NOMO-1 (cell line): Measurements from ENCODE around the gene PRPF4.
A peak's percentile ranks its signal among the peaks of the same experiment; 100 is the strongest.
"Not testable (repeated sequence)": the region's sequence is repeated elsewhere in the genome, so short reads cannot be mapped to it uniquely, and the experiment has no call there.

Experiments
- DNase-seq, 2 experiments: peaks; one replicate each; lab custom pipeline; 2025; ENCODE audit not compliant: unreplicated experiment in 2 of 2; lab: John Stamatoyannopoulos, UW

The PRPF4 gene

GRCh38 chr9:113275157-113276131 lies at the start of gene PRPF4, which contains the start of gene CDC26:
Gene PRPF4 (plus strand): TSS chr9:113275658. CDS start chr9:113275744, 86 bp downstream.
Gene CDC26 (minus strand): TSS chr9:113275572. CDS start chr9:113272507, 3,065 bp downstream.
- DNase-seq = peak; percentile 96 to 97

GRCh38 chr9:113227436-113227835 lies 48.0 kb upstream of the PRPF4 start:
- DNase-seq = peak in 1 of 2 experiments; percentile 22

GRCh38 chr9:113228130-113228665 lies 47.3 kb upstream of the PRPF4 start:
- no peak for DNase-seq

GRCh38 chr9:113231701-113232100 lies 43.8 kb upstream of the PRPF4 start:
- no peak for DNase-seq

GRCh38 chr9:113235701-113236255 lies 39.7 kb upstream of the PRPF4 start:
- DNase-seq = not testable (repeated sequence)

- no peak for DNase-seq
Measured at GRCh38 chr9:113237026-113237425, 38.4 kb upstream of the PRPF4 start.

GRCh38 chr9:113238202-113238858 lies 37.1 kb upstream of the PRPF4 start:
- DNase-seq = no peak

- DNase-seq = no peak
Measured at GRCh38 chr9:113238859-113239232, 36.6 kb upstream of the PRPF4 start.

- no peak for DNase-seq
Measured at GRCh38 chr9:113241161-113241560, 34.3 kb upstream of the PRPF4 start.

- DNase-seq = no peak
Measured at GRCh38 chr9:113244556-113244955, 30.9 kb upstream of the PRPF4 start.

GRCh38 chr9:113245894-113246293 lies 29.6 kb upstream of the PRPF4 start:
- no peak for DNase-seq

- DNase-seq = peak; percentile 43 to 88
Measured at GRCh38 chr9:113246928-113247327, 28.5 kb upstream of the PRPF4 start.

- DNase-seq = no peak
Measured at GRCh38 chr9:113247640-113248039, 27.8 kb upstream of the PRPF4 start.

GRCh38 chr9:113249661-113250060 lies 25.8 kb upstream of the PRPF4 start:
- not testable (repeated sequence) for DNase-seq

GRCh38 chr9:113250807-113251206 lies 24.7 kb upstream of the PRPF4 start:
- DNase-seq = no peak

- no peak for DNase-seq
Measured at GRCh38 chr9:113254991-113255390, 20.5 kb upstream of the PRPF4 start.

- peak; percentile 51 to 70 for DNase-seq
Measured at GRCh38 chr9:113255438-113255837, 20.0 kb upstream of the PRPF4 start.

- no peak for DNase-seq
Measured at GRCh38 chr9:113257863-113258262, 17.6 kb upstream of the PRPF4 start.

GRCh38 chr9:113258282-113258681 lies 17.2 kb upstream of the PRPF4 start:
- no peak for DNase-seq

- DNase-seq = no peak
Measured at GRCh38 chr9:113261917-113262671, 13.4 kb upstream of the PRPF4 start.
